ENCODE results near the gene PPP1R11. TPM values are rescaled to one million over a fixed set of nuclear protein-coding genes. Genes with fewer than 3 reads are reported as not detected.
"Not testable (repeated sequence)": the region's sequence is repeated elsewhere in the genome, so short reads cannot be mapped to it uniquely, and the experiment has no call there.

The PPP1R11 gene
- total RNA-seq, 4 donors from 2014 or later, result 50.7 to 64.7 (median 60.2) TPM

GRCh38 chr6:30025186-30025585, 41.8 kb upstream of the PPP1R11 start:
- Histone ChIP-seq H3K27me3 (no peaks in the 10 kb centered on the region), H3K4me3 (no peak overlapping the region), H3K4me1 (no peaks in the 10 kb centered on the region), H3K27ac (replicated peaks in 1 of 4) (no peak overlapping the region), H3K9me3 (no peaks in the 10 kb centered on the region), H3K36me3 (peaks cover 0 to 13% (median 3%) of the 10 kb centered on the region in 4 donors)
- no peak for TF ChIP-seq POLR2A (IDR thresholded peaks at IDR 0.05; ENCODE audit: low read depth)
- TF ChIP-seq, protein P1, sequence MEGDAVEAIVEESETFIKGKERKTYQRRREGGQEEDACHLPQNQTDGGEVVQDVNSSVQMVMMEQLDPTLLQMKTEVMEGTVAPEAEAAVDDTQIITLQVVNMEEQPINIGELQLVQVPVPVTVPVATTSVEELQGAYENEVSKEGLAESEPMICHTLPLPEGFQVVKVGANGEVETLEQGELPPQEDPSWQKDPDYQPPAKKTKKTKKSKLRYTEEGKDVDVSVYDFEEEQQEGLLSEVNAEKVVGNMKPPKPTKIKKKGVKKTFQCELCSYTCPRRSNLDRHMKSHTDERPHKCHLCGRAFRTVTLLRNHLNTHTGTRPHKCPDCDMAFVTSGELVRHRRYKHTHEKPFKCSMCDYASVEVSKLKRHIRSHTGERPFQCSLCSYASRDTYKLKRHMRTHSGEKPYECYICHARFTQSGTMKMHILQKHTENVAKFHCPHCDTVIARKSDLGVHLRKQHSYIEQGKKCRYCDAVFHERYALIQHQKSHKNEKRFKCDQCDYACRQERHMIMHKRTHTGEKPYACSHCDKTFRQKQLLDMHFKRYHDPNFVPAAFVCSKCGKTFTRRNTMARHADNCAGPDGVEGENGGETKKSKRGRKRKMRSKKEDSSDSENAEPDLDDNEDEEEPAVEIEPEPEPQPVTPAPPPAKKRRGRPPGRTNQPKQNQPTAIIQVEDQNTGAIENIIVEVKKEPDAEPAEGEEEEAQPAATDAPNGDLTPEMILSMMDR (IDR thresholded peaks at IDR 0.05), result no peak
- no peak for TF ChIP-seq POLR2AphosphoS5 (IDR thresholded peaks at IDR 0.05)
- TF ChIP-seq EP300 (IDR thresholded peaks at IDR 0.05), result no peak
- WGBS, result 95% methylated on average over 1 of the region's 1 CpG
- intact Hi-C loops (cut with DNase I), result no loop called here
- no peak for DNase-seq (ENCODE audit: extremely low spot score)

GRCh38 chr6:30029588-30029987, 37.4 kb upstream of the PPP1R11 start:
- WGBS, result 93% methylated on average over 1 of the region's 1 CpG
- TF ChIP-seq, protein P1 (IDR thresholded peaks at IDR 0.05), result no peak
- TF ChIP-seq POLR2A (IDR thresholded peaks at IDR 0.05; ENCODE audit: low read depth) (no peak), EP300 (IDR thresholded peaks at IDR 0.05) (no peak), POLR2AphosphoS5 (IDR thresholded peaks at IDR 0.05) (no peak)
- Histone ChIP-seq H3K36me3 (peaks cover 0 to 8% (median 0%) of the 10 kb centered on the region in 4 donors), H3K27ac (replicated peaks in 1 of 4) (no peak overlapping the region), H3K9me3 (no peaks in the 10 kb centered on the region), H3K27me3 (no peaks in the 10 kb centered on the region), H3K4me3 (no peak overlapping the region), H3K4me1 (no peaks in the 10 kb centered on the region)
- intact Hi-C loops (cut with DNase I), result no loop called here
- DNase-seq (ENCODE audit: extremely low spot score), result no peak

- intact Hi-C loops (cut with DNase I), result no loop called here
- TF ChIP-seq POLR2A (IDR thresholded peaks at IDR 0.05; ENCODE audit: low read depth), result no peak
- TF ChIP-seq EP300 (IDR thresholded peaks at IDR 0.05), result no peak
- TF ChIP-seq POLR2AphosphoS5 (IDR thresholded peaks at IDR 0.05), result no peak
- TF ChIP-seq, protein P1 (IDR thresholded peaks at IDR 0.05), result no peak
- H3K27me3 ChIP-seq, result no peaks in the 10 kb centered on the region
- H3K4me3 ChIP-seq, result no peak overlapping the region
- no peaks in the 10 kb centered on the region for H3K9me3 ChIP-seq
- H3K36me3 ChIP-seq, result peaks cover 0 to 13% (median 0%) of the 10 kb centered on the region in 4 donors
- no peaks in the 10 kb centered on the region for H3K4me1 ChIP-seq
- DNase-seq (ENCODE audit: extremely low spot score), result no peak
- no peak overlapping the region for H3K27ac ChIP-seq (replicated peaks in 1 of 4)
Measured at GRCh38 chr6:30031381-30031780, 35.6 kb upstream of the PPP1R11 start.

- H3K27ac ChIP-seq (replicated peaks in 1 of 4); DNase-seq (ENCODE audit: extremely low spot score); H3K27me3 ChIP-seq; H3K9me3 ChIP-seq; H3K4me3 ChIP-seq; H3K4me1 ChIP-seq; intact Hi-C loops (cut with DNase I): not testable (repeated sequence)
- WGBS, result 90% methylated on average over 5 of the region's 5 CpGs
- H3K36me3 ChIP-seq, result peaks cover 0 to 13% (median 0%) of the 10 kb centered on the region in 4 donors
Measured at GRCh38 chr6:30033440-30033839, 33.6 kb upstream of the PPP1R11 start.

DNA sequence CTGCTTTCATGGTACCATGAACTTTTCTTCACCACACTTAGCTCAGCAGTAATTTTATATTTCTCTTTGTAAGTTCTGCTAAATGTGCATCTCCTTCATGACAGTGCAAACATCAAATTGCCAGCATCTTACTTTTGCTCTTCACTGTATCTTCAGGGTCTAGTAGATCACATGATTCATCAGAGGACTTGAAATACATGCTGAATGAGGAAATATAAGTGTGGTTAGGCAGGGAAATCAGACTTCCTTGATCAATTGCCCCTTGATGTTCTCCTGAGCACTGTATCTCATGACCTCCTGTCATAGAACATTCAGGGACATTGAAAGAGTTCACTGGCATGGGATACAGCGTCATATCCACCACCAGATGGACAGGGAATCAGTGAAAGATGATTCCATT, 31.2 kb upstream of the PPP1R11 start:
- no peaks in the 10 kb centered on the region for H3K27me3 ChIP-seq
- no peaks in the 10 kb centered on the region for H3K4me1 ChIP-seq
- TF ChIP-seq POLR2A (IDR thresholded peaks at IDR 0.05; ENCODE audit: low read depth) (no peak), POLR2AphosphoS5 (IDR thresholded peaks at IDR 0.05) (no peak), EP300 (IDR thresholded peaks at IDR 0.05) (no peak)
- TF ChIP-seq, protein P1 (IDR thresholded peaks at IDR 0.05), result no peak
- no peak overlapping the region for H3K27ac ChIP-seq (replicated peaks in 1 of 4)
- 94% methylated on average over 1 of the region's 1 CpG for WGBS
- intact Hi-C loops (cut with DNase I), result no loop called here
- DNase-seq (ENCODE audit: extremely low spot score), result no peak
- no peaks in the 10 kb centered on the region for H3K9me3 ChIP-seq
- H3K36me3 ChIP-seq, result peaks cover 0 to 13% (median 0%) of the 10 kb centered on the region in 4 donors
- no peak overlapping the region for H3K4me3 ChIP-seq

All from esophagus muscularis mucosa (tissue), 4 donors.